ENCODE measurements around the gene CSRNP3. TPM values are rescaled to one million over a fixed set of nuclear protein-coding genes. Genes with fewer than 3 reads are reported as not detected.

The CSRNP3 gene
- polyA plus RNA-seq, 1 donor (not counting 4 experiments of a cell fraction or from before 2014, with no cell fraction given), result 0.87 TPM

DNA sequence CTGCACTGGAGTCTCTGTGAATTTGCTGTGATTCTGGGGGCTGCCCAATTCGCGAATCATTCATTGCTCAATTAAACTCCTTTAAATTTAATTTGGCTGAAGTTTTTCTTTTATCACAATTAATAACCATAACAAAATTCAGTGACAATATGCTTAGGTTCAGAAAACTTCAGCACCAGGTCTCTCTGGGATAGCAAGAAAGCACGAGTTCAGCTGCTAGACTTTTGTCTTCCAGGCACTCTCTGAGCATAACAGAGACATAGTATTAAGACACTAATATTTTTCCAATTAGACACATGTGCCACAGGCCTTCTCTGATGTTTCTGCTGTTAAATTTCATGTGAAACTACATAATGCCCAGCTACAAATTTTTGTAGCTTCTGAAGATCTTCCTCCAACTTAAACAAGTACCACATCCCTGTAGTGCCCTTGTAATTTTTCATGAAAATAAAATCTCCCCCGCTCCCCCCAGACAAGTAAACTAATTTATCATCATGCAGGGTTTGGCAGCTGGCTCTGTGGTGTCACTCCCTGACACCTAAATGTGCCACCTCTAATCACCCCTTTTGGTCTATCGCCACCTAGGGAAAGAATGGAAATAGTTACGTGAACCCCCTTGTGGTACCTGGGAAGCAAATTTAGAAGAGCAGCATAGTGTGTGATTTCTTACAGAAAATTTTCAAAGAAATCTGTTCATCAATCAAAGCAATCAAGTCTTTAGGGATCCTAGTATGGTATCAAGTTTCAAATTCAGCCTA, 94.1 kb downstream of the CSRNP3 start:
- no peaks in the 10 kb centered on the region for H3K36me3 ChIP-seq (ENCODE audit: control insufficient read depth in 2 of 2, extremely low read depth in 1 of 2, insufficient read depth in 2 of 2, low read length in 2 of 2)
- DNase-seq (ENCODE audit: low read depth, low spot score), result no peak
- H3K79me2 ChIP-seq (ENCODE audit: control insufficient read depth, insufficient read depth, low read length), result no peaks in the 10 kb centered on the region
- no peak overlapping the region for H3K9ac ChIP-seq (ENCODE audit: control insufficient read depth, extremely low read depth, insufficient read depth, low read length)
- no peaks in the 10 kb centered on the region for H3K9me3 ChIP-seq (ENCODE audit: control insufficient read depth, low read depth, low read length)
- dilution Hi-C loops (cut with MboI; ENCODE audit: extremely low pct_ligation_motif_present, low sequenced_read_pairs), result no loop called here
- H3K27ac ChIP-seq (ENCODE audit: control insufficient read depth, insufficient read depth, low read length), result no peak overlapping the region
- H4K20me1 ChIP-seq (ENCODE audit: control insufficient read depth, extremely low read depth, insufficient read depth, low read length), result no peaks in the 10 kb centered on the region
- H3K9me1 ChIP-seq (ENCODE audit: control insufficient read depth, extremely low read depth, insufficient read depth, low read length), result no peaks in the 10 kb centered on the region
- TF ChIP-seq CTCF (optimal IDR thresholded peaks at IDR 0.05 in 1 of 3, IDR thresholded peaks at IDR 0.05 in 1 of 3, conservative IDR thresholded peaks at IDR 0.05 in 1 of 3; ENCODE audit: extremely low read depth in 1 of 3, insufficient read depth in 2 of 3, low read length in 3 of 3), result peak in 2 of 3 experiments; percentile 35 to 38
- TF ChIP-seq EZH2 (IDR thresholded peaks at IDR 0.05; ENCODE audit: low read length), result no peak
- no peaks in the 10 kb centered on the region for H3K4me1 ChIP-seq (ENCODE audit: control insufficient read depth, extremely low read depth, insufficient read depth, low read length)
- no peaks in the 10 kb centered on the region for H3K27me3 ChIP-seq (ENCODE audit: control insufficient read depth, extremely low read depth, insufficient read depth, low read length)
- H3K4me2 ChIP-seq (ENCODE audit: control insufficient read depth, extremely low read depth, insufficient read depth, low read depth, low read length), result no peak overlapping the region
- H2AFZ ChIP-seq (ENCODE audit: control insufficient read depth, low read length), result no peak overlapping the region
- no peak overlapping the region for H3K4me3 ChIP-seq (ENCODE audit: control insufficient read depth in 2 of 3, extremely low read depth in 1 of 3, insufficient read depth in 2 of 3, low read depth in 1 of 3, low read length in 3 of 3)
- no peak for FAIRE-seq

DNA sequence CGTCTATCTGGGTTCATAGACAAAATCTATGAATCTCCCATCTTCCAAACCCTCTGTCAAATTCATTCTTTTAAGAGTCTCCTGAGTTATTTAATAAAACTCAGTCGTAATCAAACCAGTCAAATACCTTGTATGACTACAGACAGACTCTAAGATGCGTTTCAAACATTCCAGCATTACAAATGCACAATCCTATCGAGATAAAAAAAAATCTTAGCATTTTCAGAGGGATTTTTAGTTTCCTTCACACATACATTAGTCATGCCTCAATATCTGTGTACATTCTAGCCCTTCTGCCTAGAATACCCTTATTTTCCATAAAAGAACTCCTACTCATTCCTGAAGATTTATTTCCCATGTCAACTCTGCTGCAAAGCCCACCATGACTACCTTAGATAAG, 96.5 kb downstream of the CSRNP3 start:
- no peak overlapping the region for H3K9ac ChIP-seq (ENCODE audit: control insufficient read depth, extremely low read depth, insufficient read depth, low read length)
- no peak overlapping the region for H3K4me3 ChIP-seq (ENCODE audit: control insufficient read depth in 2 of 3, extremely low read depth in 1 of 3, insufficient read depth in 2 of 3, low read depth in 1 of 3, low read length in 3 of 3)
- no peak for TF ChIP-seq EZH2 (IDR thresholded peaks at IDR 0.05; ENCODE audit: low read length)
- H3K27me3 ChIP-seq (ENCODE audit: control insufficient read depth, extremely low read depth, insufficient read depth, low read length), result no peaks in the 10 kb centered on the region
- H3K27ac ChIP-seq (ENCODE audit: control insufficient read depth, insufficient read depth, low read length), result no peak overlapping the region
- no peak overlapping the region for H3K4me2 ChIP-seq (ENCODE audit: control insufficient read depth, extremely low read depth, insufficient read depth, low read depth, low read length)
- no peaks in the 10 kb centered on the region for H3K9me3 ChIP-seq (ENCODE audit: control insufficient read depth, low read depth, low read length)
- no peaks in the 10 kb centered on the region for H3K79me2 ChIP-seq (ENCODE audit: control insufficient read depth, insufficient read depth, low read length)
- no peak overlapping the region for H2AFZ ChIP-seq (ENCODE audit: control insufficient read depth, low read length)
- no peaks in the 10 kb centered on the region for H3K36me3 ChIP-seq (ENCODE audit: control insufficient read depth in 2 of 2, extremely low read depth in 1 of 2, insufficient read depth in 2 of 2, low read length in 2 of 2)
- FAIRE-seq (no peak), DNase-seq (ENCODE audit: low read depth, low spot score) (no peak)
- dilution Hi-C loops (cut with MboI; ENCODE audit: extremely low pct_ligation_motif_present, low sequenced_read_pairs), result no loop called here
- no peaks in the 10 kb centered on the region for H3K4me1 ChIP-seq (ENCODE audit: control insufficient read depth, extremely low read depth, insufficient read depth, low read length)
- no peaks in the 10 kb centered on the region for H4K20me1 ChIP-seq (ENCODE audit: control insufficient read depth, extremely low read depth, insufficient read depth, low read length)
- H3K9me1 ChIP-seq (ENCODE audit: control insufficient read depth, extremely low read depth, insufficient read depth, low read length), result no peaks in the 10 kb centered on the region
